Skeletal muscle tissue (tissue), 4 donors: ENCODE results near the gene KCNK3. TPM values are rescaled to one million over a fixed set of nuclear protein-coding genes. Genes with fewer than 3 reads are reported as not detected.

ENCODE experiments used
- H3K27ac ChIP-seq: one replicate; pipeline ENCODE4 v1.7.0; 2013; ENCODE audit warnings: mild to moderate bottlenecking, low read depth, low read length, inconsistent platforms
- H3K27me3 ChIP-seq, 3 donors: one replicate each; pipeline ENCODE4 v1.7.0; 2013; ENCODE audit warnings: low read length in 3 of 3; ENCODE audit not compliant: control insufficient read depth in 3 of 3, insufficient read depth in 3 of 3
- H3K36me3 ChIP-seq, 3 donors: one replicate each; pipeline ENCODE4 v1.7.0; 2013; ENCODE audit warnings: low read length in 3 of 3; ENCODE audit not compliant: control insufficient read depth in 3 of 3, insufficient read depth in 3 of 3
- H3K4me1 ChIP-seq, 3 donors: one replicate each; pipeline ENCODE4 v1.7.0; 2013; ENCODE audit warnings: low read length in 3 of 3, mild to moderate bottlenecking in 3 of 3; ENCODE audit not compliant: control insufficient read depth in 3 of 3, insufficient read depth in 3 of 3
- H3K4me3 ChIP-seq, 3 donors: one replicate each; pipeline ENCODE4 v1.7.0; 2013; ENCODE audit warnings: low read length in 3 of 3
- H3K9ac ChIP-seq, 3 donors: one replicate each; pipeline ENCODE4 v1.7.0; 2013; ENCODE audit warnings: low read length in 3 of 3, mild to moderate bottlenecking in 3 of 3, moderate library complexity in 2 of 3, low read depth in 1 of 3
- H3K9me3 ChIP-seq, 3 donors: one replicate each; pipeline ENCODE4 v1.7.0; 2013; ENCODE audit warnings: low read length in 3 of 3; ENCODE audit not compliant: control insufficient read depth in 3 of 3
- total RNA-seq: library from RNA; depleted of rRNA; stranded (reverse); fragments of >200 nt; gene quantifications from one replicate; pipeline ENCODE4 v1.2.3, GENCODE V29; 2014
- donor health status: Osteomylitis.

KCNK3 gene
- total RNA-seq, 1 donor from 2014 or later: 0.52 TPM

DNA sequence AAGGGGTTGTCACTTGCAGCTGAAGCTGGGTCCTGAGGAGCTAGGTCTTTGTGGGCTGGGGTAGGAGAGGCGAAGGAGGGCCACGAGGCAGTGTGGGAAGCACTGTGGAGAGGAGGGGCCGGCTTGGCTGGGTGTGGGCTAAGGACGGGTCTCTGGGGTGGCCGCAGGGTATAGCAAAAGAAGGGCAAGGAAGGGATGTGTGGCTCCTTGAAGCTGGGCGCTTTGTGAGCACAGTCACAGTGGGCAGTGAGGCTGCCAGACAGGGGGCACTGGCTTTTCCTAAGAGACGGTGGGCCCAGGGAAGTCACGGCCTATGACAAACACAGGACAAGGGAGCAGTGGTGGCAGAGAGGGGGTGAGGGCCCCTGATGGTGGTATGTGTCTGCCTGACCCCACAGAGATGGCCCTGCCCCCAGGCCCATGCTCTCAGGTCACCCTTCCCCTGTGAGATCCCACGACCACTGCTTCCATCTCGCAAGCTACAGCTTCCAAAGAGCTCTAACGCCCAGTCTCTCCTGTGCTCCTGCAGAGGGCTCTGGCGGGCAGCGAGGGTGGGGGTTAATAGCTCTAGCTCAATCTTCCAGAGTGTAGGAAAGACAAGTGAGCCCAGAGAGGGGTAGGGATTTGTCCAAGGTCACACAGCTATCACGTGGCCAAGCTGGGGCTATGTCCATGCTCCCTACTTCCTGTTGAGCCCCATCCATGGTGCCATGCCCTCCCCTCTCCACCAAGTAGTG, 32.4 kb downstream of the KCNK3 start:
- no peak overlapping the region for H3K4me3 ChIP-seq
- peak overlapping the region; percentile 72 for H3K27ac ChIP-seq
- H3K36me3 ChIP-seq: no peaks in the 10 kb centered on the region
- H3K27me3 ChIP-seq: peaks cover 5 to 11% (median 9%) of the 10 kb centered on the region in 3 donors
- no peaks in the 10 kb centered on the region for H3K9me3 ChIP-seq
- H3K4me1 ChIP-seq: peaks cover 37 to 54% (median 50%) of the 10 kb centered on the region in 3 donors
- peak overlapping the region in 1 of 3 donors; percentile 54 for H3K9ac ChIP-seq

DNA sequence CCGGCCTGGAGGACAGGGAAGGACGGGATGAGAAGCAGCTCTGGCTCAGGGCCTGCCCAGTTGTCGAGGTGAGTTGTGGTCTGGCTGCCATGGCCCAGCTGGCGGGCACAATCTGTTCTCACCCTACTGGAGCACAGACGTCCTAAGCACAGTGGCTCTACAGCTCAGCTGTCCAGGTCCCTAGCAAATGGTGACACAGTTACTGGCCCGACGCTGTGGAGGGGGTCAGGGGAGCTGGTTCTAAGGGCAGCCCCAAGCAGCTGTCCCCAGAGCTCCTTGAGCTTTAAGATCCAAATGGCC, 32.9 kb downstream of the KCNK3 start:
- H3K27me3 ChIP-seq: peaks cover 5 to 11% (median 9%) of the 10 kb centered on the region in 3 donors
- peaks cover 33 to 49% (median 45%) of the 10 kb centered on the region in 3 donors for H3K4me1 ChIP-seq
- no peak overlapping the region for H3K9ac ChIP-seq
- no peaks in the 10 kb centered on the region for H3K36me3 ChIP-seq
- H3K4me3 ChIP-seq: no peak overlapping the region
- H3K27ac ChIP-seq: no peak overlapping the region
- H3K9me3 ChIP-seq: no peaks in the 10 kb centered on the region

DNA sequence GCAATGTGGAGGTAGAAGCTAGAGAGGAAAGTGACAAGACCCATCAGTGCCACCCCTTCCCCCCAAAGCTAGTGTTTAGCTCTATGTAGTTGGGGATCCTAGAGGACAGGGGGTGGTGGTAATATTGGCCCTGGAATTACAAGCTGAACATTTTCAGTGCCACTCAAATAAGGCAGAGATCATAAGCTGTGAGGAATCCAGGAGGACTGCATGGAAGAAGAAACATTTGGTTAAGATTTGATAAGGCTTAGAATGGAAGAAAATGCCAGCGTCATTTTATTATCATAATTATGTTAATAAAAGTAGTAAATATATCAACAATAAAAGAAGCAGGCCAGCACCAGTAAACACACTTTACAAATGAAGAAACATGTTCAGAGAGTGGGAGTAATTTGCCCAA, 33.7 kb downstream of the KCNK3 start:
- Histone ChIP-seq H3K4me3 (no peak overlapping the region), H3K4me1 (peaks cover 25 to 41% (median 37%) of the 10 kb centered on the region in 3 donors), H3K27me3 (peaks cover 5 to 11% (median 9%) of the 10 kb centered on the region in 3 donors), H3K27ac (no peak overlapping the region), H3K36me3 (no peaks in the 10 kb centered on the region), H3K9me3 (no peaks in the 10 kb centered on the region), H3K9ac (no peak overlapping the region)

DNA sequence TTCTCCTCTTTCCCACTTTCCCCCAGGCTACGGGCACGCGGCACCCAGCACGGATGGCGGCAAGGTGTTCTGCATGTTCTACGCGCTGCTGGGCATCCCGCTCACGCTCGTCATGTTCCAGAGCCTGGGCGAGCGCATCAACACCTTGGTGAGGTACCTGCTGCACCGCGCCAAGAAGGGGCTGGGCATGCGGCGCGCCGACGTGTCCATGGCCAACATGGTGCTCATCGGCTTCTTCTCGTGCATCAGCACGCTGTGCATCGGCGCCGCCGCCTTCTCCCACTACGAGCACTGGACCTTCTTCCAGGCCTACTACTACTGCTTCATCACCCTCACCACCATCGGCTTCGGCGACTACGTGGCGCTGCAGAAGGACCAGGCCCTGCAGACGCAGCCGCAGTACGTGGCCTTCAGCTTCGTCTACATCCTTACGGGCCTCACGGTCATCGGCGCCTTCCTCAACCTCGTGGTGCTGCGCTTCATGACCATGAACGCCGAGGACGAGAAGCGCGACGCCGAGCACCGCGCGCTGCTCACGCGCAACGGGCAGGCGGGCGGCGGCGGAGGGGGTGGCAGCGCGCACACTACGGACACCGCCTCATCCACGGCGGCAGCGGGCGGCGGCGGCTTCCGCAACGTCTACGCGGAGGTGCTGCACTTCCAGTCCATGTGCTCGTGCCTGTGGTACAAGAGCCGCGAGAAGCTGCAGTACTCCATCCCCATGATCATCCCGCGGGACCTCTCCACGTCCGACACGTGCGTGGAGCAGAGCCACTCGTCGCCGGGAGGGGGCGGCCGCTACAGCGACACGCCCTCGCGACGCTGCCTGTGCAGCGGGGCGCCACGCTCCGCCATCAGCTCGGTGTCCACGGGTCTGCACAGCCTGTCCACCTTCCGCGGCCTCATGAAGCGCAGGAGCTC, 35.4 kb downstream of the KCNK3 start:
- Histone ChIP-seq H3K4me1 (peaks cover 19 to 34% (median 28%) of the 10 kb centered on the region in 3 donors), H3K9me3 (no peaks in the 10 kb centered on the region), H3K36me3 (no peaks in the 10 kb centered on the region), H3K27me3 (peaks cover 5 to 11% (median 9%) of the 10 kb centered on the region in 3 donors), H3K27ac (no peak overlapping the region), H3K9ac (no peak overlapping the region), H3K4me3 (peak overlapping the region in 1 of 3 donors; percentile 13)

DNA sequence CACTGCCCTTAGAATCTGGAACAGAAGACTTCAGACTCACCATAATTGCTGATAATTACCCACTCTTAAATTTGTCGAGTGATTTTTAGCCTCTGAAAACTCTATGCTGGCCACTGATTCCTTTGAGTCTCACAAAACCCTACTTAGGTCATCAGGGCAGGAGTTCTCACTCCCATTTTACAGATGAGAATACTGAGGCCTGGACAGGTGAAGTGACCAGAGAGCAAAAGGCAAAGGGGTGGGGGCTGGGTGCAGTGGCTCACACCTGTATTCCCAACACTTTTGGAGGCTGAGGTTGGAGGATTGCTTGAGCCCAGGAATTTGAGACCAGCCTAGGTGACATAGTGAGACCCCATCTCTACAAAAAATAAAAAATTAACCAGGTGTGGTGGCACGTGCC, 36.8 kb downstream of the KCNK3 start:
- H3K9me3 ChIP-seq: no peaks in the 10 kb centered on the region
- H3K27me3 ChIP-seq: peaks cover 5 to 11% (median 9%) of the 10 kb centered on the region in 3 donors
- H3K27ac ChIP-seq: no peak overlapping the region
- H3K9ac ChIP-seq: no peak overlapping the region
- no peak overlapping the region for H3K4me3 ChIP-seq
- H3K4me1 ChIP-seq: peaks cover 13 to 22% (median 14%) of the 10 kb centered on the region in 3 donors
- no peaks in the 10 kb centered on the region for H3K36me3 ChIP-seq

DNA sequence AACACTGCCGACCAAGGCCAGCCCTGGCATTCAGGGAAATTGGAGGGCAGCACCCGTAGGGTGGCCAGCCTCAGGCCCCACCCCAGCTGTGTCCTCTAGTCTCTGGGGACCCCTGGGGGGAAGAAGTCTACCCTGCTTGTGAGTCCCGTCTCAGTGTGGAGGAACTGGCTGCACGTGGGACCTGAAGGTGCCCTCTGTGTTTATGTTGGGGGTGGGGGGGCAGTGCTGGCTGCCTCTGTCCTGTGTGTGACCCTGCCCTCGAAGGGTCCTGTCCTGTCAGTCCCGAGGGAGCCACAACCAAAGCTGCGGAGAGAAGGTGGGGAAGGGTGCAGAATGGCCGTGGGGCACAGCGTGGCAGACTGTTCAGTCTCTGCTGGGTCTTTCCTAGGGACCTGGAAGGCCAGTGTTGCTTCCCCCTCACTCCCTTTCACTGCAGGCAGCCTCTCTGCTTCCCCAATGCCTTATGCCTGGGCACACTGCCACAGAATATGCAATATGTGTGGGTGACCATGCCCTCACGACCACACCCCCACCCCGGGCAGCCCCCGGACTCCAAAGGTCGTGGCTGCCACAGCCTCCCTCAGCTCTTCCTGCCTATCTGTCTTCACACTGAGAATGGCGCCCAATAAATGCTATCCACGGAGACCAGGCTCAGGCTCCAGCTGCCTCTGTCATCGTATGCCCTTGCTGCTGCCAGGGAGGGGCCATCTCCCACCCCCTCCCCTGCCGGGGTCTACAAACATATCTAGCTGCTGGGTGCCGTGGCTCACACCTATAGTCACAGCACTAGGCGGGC, 38.2 kb downstream of the KCNK3 start:
- no peaks in the 10 kb centered on the region for H3K36me3 ChIP-seq

DNA sequence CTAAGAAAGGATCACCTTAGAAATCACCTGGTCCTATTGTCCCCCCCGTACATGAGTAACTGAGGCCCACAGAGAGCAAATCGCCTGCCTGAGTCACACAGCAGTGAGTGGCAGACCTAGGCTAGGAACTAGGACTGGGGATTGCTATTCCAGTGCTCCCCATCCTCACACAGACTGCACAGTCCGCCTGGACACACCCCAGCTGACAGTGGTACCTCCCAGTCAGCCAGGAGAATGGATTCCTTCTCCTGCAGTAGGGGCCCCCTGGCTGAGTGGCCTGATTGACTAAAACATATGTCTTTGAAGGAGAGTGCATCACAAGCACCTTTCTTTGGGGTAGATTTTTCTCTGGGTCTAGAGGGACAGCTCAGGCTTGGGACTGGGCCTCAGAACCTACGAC, 39.2 kb downstream of the KCNK3 start:
- Histone ChIP-seq H3K27ac (no peak overlapping the region), H3K9ac (no peak overlapping the region), H3K27me3 (peaks cover 4 to 11% (median 9%) of the 10 kb centered on the region in 3 donors), H3K36me3 (no peaks in the 10 kb centered on the region), H3K4me3 (no peak overlapping the region), H3K9me3 (no peaks in the 10 kb centered on the region), H3K4me1 (peaks cover 3 to 5% (median 4%) of the 10 kb centered on the region in 3 donors)

More for the DNA sequence above, 38.2 kb downstream of the KCNK3 start:
- H3K27ac ChIP-seq: no peak overlapping the region
- H3K4me1 ChIP-seq: peaks cover 0 to 8% (median under 1%) of the 10 kb centered on the region in 3 donors
- H3K9ac ChIP-seq: no peak overlapping the region
- peaks cover 5 to 11% (median 9%) of the 10 kb centered on the region in 3 donors for H3K27me3 ChIP-seq
- H3K9me3 ChIP-seq: no peaks in the 10 kb centered on the region
- H3K4me3 ChIP-seq: no peak overlapping the region

DNA sequence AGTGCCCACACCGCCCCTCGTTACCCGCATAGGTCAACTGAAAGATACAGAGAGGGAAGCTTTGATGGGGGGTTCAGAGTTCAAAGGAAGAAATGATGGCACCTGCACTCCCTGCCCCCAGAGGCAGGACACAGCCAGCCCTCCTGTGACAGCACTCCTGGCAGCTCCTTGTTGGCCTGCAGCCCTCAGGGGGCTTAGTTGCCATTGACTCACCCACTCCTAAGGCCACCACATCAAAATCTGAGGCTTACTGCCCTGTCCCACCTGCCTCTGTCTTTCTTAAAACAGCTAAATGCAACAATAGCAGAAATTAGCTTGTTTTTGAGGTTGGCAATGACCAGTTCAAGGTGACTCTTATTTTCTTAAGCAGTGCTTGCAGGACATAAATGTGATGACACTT, 39.9 kb downstream of the KCNK3 start:
- Histone ChIP-seq H3K27me3 (peaks cover 0 to 9% (median 4%) of the 10 kb centered on the region in 3 donors), H3K4me3 (no peak overlapping the region), H3K9ac (no peak overlapping the region), H3K9me3 (no peaks in the 10 kb centered on the region), H3K36me3 (no peaks in the 10 kb centered on the region), H3K27ac (no peak overlapping the region), H3K4me1 (peaks cover 3 to 5% (median 4%) of the 10 kb centered on the region in 3 donors)

DNA sequence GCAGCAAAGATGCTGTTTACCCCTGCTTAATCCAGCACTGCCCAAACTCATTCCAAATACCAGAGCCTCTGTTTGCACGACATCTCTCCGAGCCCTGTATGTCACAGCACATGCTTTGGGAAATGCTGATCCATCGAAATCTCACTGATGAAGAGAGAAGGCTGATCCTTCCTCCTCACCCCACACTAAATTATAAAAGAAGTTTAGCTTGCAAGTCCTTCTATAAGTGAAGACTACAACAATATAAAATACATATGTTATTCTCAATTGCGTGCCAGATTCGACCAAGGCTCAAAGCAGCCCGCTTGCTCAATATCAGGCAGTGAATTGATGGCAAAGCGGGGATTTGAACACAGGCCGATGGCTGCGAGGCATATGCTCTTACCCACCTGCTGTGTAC, 40.9 kb downstream of the KCNK3 start:
- Histone ChIP-seq H3K27me3 (peaks cover 0 to 5% (median 0%) of the 10 kb centered on the region in 3 donors), H3K36me3 (no peaks in the 10 kb centered on the region), H3K4me1 (peaks cover under 1 to 4% (median 3%) of the 10 kb centered on the region in 3 donors), H3K27ac (no peak overlapping the region), H3K9me3 (no peaks in the 10 kb centered on the region), H3K4me3 (no peak overlapping the region), H3K9ac (no peak overlapping the region)
